CD14-positive monocyte (primary cell): ENCODE measurements around the gene PPCS. TPM values are rescaled to one million over a fixed set of nuclear protein-coding genes. Genes with fewer than 3 reads are reported as not detected.

Experiments
- DNase-seq, 3 donors: peaks; one replicate each; pipeline ENCODE4 v3.0.0-alpha.2; 2011 to 2022
- H2AFZ ChIP-seq: 2 replicates; pipeline ENCODE4 v1.6.0; 2012; ENCODE audit warnings: mild to moderate bottlenecking, low read depth, low read length, inconsistent platforms; ENCODE audit not compliant: insufficient read depth, poor library complexity, severe bottlenecking
- H3K27ac ChIP-seq, 2 donors: 1 replicate in 1 of 2; 2 replicates in 1 of 2; pipeline ENCODE4 v1.5.1; 2012 to 2013; ENCODE audit warnings: low read length in 2 of 2, control low read depth in 1 of 2, inconsistent platforms in 1 of 2, low read depth in 1 of 2, mild to moderate bottlenecking in 1 of 2
- H3K27me3 ChIP-seq, 2 donors: one replicate each; pipeline versions ENCODE4 v1.6.0 to v1.6.1; 2011 to 2013; ENCODE audit warnings: low read length in 2 of 2; ENCODE audit not compliant: control insufficient read depth in 2 of 2, insufficient read depth in 2 of 2
- H3K36me3 ChIP-seq, 2 donors: replicated peaks in 1 of 2; 1 replicate in 1 of 2; 2 replicates in 1 of 2; pipeline versions ENCODE4 v1.5.1 to v1.6.1; 2012 to 2013; ENCODE audit warnings: low read length in 2 of 2, control low read depth in 1 of 2, inconsistent platforms in 1 of 2, mild to moderate bottlenecking in 1 of 2; ENCODE audit not compliant: insufficient read depth in 2 of 2, control insufficient read depth in 1 of 2
- H3K4me1 ChIP-seq, 2 donors: 1 replicate in 1 of 2; 2 replicates in 1 of 2; pipeline versions ENCODE4 v1.5.1 to v1.6.1; 2012 to 2013; ENCODE audit warnings: low read length in 2 of 2, control low read depth in 1 of 2, inconsistent platforms in 1 of 2, mild to moderate bottlenecking in 1 of 2, moderate library complexity in 1 of 2; ENCODE audit not compliant: insufficient read depth in 2 of 2, control insufficient read depth in 1 of 2
- H3K4me2 ChIP-seq: replicated peaks from 2 replicates; pipeline ENCODE3; 2012; ENCODE audit warnings: low read length, moderate library complexity, mild to moderate bottlenecking; ENCODE audit not compliant: poor library complexity, severe bottlenecking; ENCODE audit errors: extremely low read depth
- H3K4me3 ChIP-seq, 3 experiments: fragments of 200-600 bp in 1 of 3; sonication (generic) in 1 of 3; replicated peaks in 1 of 3; 1 replicate in 2 of 3; 2 replicates in 1 of 3; pipeline ENCODE4 v1.5.1; 2011 to 2013; ENCODE audit warnings: low read length in 3 of 3, mild to moderate bottlenecking in 3 of 3, control low read depth in 2 of 3, low read depth in 2 of 3, inconsistent platforms in 1 of 3, moderate library complexity in 1 of 3
- H3K79me2 ChIP-seq: 2 replicates; pipeline ENCODE4 v1.6.0; 2012; ENCODE audit warnings: mild to moderate bottlenecking, control low read depth, inconsistent platforms, low read length, moderate library complexity; ENCODE audit not compliant: insufficient read depth
- H3K9ac ChIP-seq: 2 replicates; pipeline ENCODE4 v1.6.0; 2017; ENCODE audit warnings: low read length, mild to moderate bottlenecking; ENCODE audit not compliant: insufficient read depth, poor library complexity, severe bottlenecking
- H3K9me3 ChIP-seq, 2 donors: replicated peaks in 1 of 2; 1 replicate in 1 of 2; 2 replicates in 1 of 2; pipeline versions ENCODE4 v1.5.1 to v1.6.1; 2012 to 2013; ENCODE audit warnings: low read length in 2 of 2, control low read depth in 1 of 2; ENCODE audit not compliant: control insufficient read depth in 1 of 2, insufficient read depth in 1 of 2
- H4K20me1 ChIP-seq: 2 replicates; pipeline ENCODE4 v1.6.0; 2012; ENCODE audit warnings: mild to moderate bottlenecking, low read length, control low read depth, moderate library complexity; ENCODE audit not compliant: insufficient read depth
- H3K27ac Mint-ChIP-seq, 7 donors: one replicate each; pipeline ENCODE4 v1.8.0; 2020; ENCODE audit warnings: mild to moderate bottlenecking in 7 of 7, mixed read lengths in 7 of 7, moderate library complexity in 6 of 7, inconsistent platforms in 2 of 7
- H3K27me3 Mint-ChIP-seq, 3 donors: one replicate each; pipeline ENCODE4 v1.8.0; 2021 to 2022; ENCODE audit warnings: low read depth in 3 of 3, mild to moderate bottlenecking in 3 of 3, mixed read lengths in 3 of 3, moderate library complexity in 3 of 3, inconsistent platforms in 1 of 3
- H3K36me3 Mint-ChIP-seq, 2 donors: one replicate each; pipeline ENCODE4 v1.8.0; 2020; ENCODE audit warnings: mixed read lengths in 2 of 2, inconsistent platforms in 1 of 2, mild to moderate bottlenecking in 1 of 2
- H3K4me1 Mint-ChIP-seq: one replicate; pipeline ENCODE4 v1.8.0; 2020; ENCODE audit warnings: mild to moderate bottlenecking, mixed read lengths
- H3K4me3 Mint-ChIP-seq, 2 donors: one replicate each; pipeline ENCODE4 v1.8.0; 2020; ENCODE audit warnings: mild to moderate bottlenecking in 2 of 2, mixed read lengths in 2 of 2, moderate library complexity in 1 of 2
- H3K9me3 Mint-ChIP-seq, 7 donors: one replicate each; pipeline ENCODE4 v1.8.0; 2020 to 2022; ENCODE audit warnings: mixed read lengths in 7 of 7, mild to moderate bottlenecking in 6 of 7, moderate library complexity in 6 of 7, inconsistent platforms in 2 of 7
- CTCF ChIP-seq: fragments of 200-600 bp; IDR thresholded peaks from one replicate; pipeline ENCODE4 v1.8.0; 2022; ENCODE audit warnings: antibody characterized with exemption, mild to moderate bottlenecking
- WGBS: methylation state at CpG from one replicate; pipeline ENCODE4 v1.1.5; 2013; ENCODE audit warnings: missing lambda C conversion rate; ENCODE audit not compliant: insufficient coverage; 5-methylcytosine and 5-hydroxymethylcytosine counted together
- intact Hi-C, 2 donors: fragments of 100-400 bp; cut with micrococcal nuclease; formaldehyde crosslinking; loops; one replicate each; pipeline versions ENCODE4 v1.15.0 to v1.15.1; 2023
- polyA plus RNA-seq, 3 donors: library from polyadenylated mRNA; depleted of rRNA in 1 of 3; unstranded in 2 of 3; stranded (reverse) in 1 of 3; fragments of 300-500 nt in 2 of 3; fragments of >200 nt in 1 of 3; fragmentation: Illumina TruSeq in 2 of 3; gene quantifications; 1 replicate in 2 of 3; 2 replicates in 1 of 3; pipeline ENCODE4 v1.2.3, GENCODE V29; 2012 to 2021

PPCS gene
- polyA plus RNA-seq, 3 donors: 43.2 to 182 (median 176) TPM

GRCh38 chr1:42417166-42417565 lies 39.2 kb upstream of the PPCS start:
- Histone ChIP-seq H2AFZ (no peak overlapping the region), H4K20me1 (no peaks in the 10 kb centered on the region), H3K9ac (no peak overlapping the region), H3K27me3 (no peaks in the 10 kb centered on the region), H3K36me3 (no peaks in the 10 kb centered on the region), H3K79me2 (no peaks in the 10 kb centered on the region), H3K4me1 (no peaks in the 10 kb centered on the region), H3K4me2 (no peak overlapping the region), H3K27ac (no peak overlapping the region), H3K4me3 (no peak overlapping the region), H3K9me3 (no peaks in the 10 kb centered on the region)
- no peak for DNase-seq
- H3K4me1 Mint-ChIP-seq: no peaks in the 10 kb centered on the region
- intact Hi-C loops: no loop called here
- peaks cover 0 to 4% (median 0%) of the 10 kb centered on the region in 7 donors for H3K9me3 Mint-ChIP-seq
- TF ChIP-seq CTCF: no peak
- H3K4me3 Mint-ChIP-seq: no peak overlapping the region
- H3K27me3 Mint-ChIP-seq: peaks cover 2 to 4% (median 3%) of the 10 kb centered on the region in 3 donors
- no peaks in the 10 kb centered on the region for H3K36me3 Mint-ChIP-seq
- H3K27ac Mint-ChIP-seq: no peak overlapping the region
- 54% methylated on average over 2 of the region's 3 CpGs for WGBS

- H4K20me1 ChIP-seq: no peaks in the 10 kb centered on the region
- no peaks in the 10 kb centered on the region for H3K4me1 ChIP-seq
- intact Hi-C loops: no loop called here
- H3K27ac ChIP-seq: no peak overlapping the region
- H3K9me3 ChIP-seq: no peaks in the 10 kb centered on the region
- Mint-ChIP-seq H3K27ac (no peak overlapping the region), H3K36me3 (no peaks in the 10 kb centered on the region), H3K4me1 (no peaks in the 10 kb centered on the region), H3K9me3 (peaks cover 0 to 4% (median 0%) of the 10 kb centered on the region in 7 donors), H3K27me3 (peaks cover 2 to 4% (median 3%) of the 10 kb centered on the region in 3 donors), H3K4me3 (no peak overlapping the region)
- no peak overlapping the region for H3K4me3 ChIP-seq
- no peak overlapping the region for H2AFZ ChIP-seq
- DNase-seq: no peak
- no peak overlapping the region for H3K4me2 ChIP-seq
- H3K79me2 ChIP-seq: no peaks in the 10 kb centered on the region
- no peaks in the 10 kb centered on the region for H3K36me3 ChIP-seq
- no peaks in the 10 kb centered on the region for H3K27me3 ChIP-seq
- no CpG with 5 or more reads among the region's 1 CpG for WGBS
- TF ChIP-seq CTCF: no peak
- H3K9ac ChIP-seq: no peak overlapping the region
Observed at GRCh38 chr1:42418516-42418915, 37.8 kb upstream of the PPCS start.
